H1 (cell line): ENCODE data around the gene STX2.

ENCODE experiments used
- BACH1 ChIP-seq: IDR thresholded peaks from 2 replicates; pipeline ENCODE4 v1.6.1; 2012; ENCODE audit warnings: low read length, improper control_type of control experiment
- CHD1 ChIP-seq: IDR thresholded peaks from 2 replicates; pipeline ENCODE4 v1.6.1; 2012; ENCODE audit warnings: low read depth, low read length, improper control_type of control experiment
- CTCF ChIP-seq, 3 experiments: IDR thresholded peaks; 1 replicate in 2 of 3; 2 replicates in 1 of 3; pipeline versions ENCODE4 v1.5.1 to v1.6.1; 2011; ENCODE audit warnings: low read length in 3 of 3, mild to moderate bottlenecking in 3 of 3, inconsistent platforms in 2 of 3, low read depth in 1 of 3, moderate library complexity in 1 of 3; ENCODE audit not compliant: insufficient read depth in 1 of 3; ENCODE audit errors: control extremely low read depth in 1 of 3
- EZH2 ChIP-seq: fragments of 200-600 bp; sonication (generic); IDR thresholded peaks from 2 replicates; pipeline ENCODE4 v1.7.1; 2012; ENCODE audit warnings: low read depth, mild to moderate bottlenecking, moderate library complexity, low read length, inconsistent platforms; ENCODE audit not compliant: severe bottlenecking
- GABPA ChIP-seq: IDR thresholded peaks from 2 replicates; pipeline ENCODE4 v1.6.1; 2011; ENCODE audit warnings: mild to moderate bottlenecking, low read length, moderate library complexity, borderline replicate concordance; ENCODE audit not compliant: insufficient read depth
- GTF2F1 ChIP-seq: IDR thresholded peaks from 2 replicates; pipeline ENCODE4 v1.6.1; 2012; ENCODE audit warnings: low read depth, low read length, improper control_type of control experiment, borderline replicate concordance
- MAX ChIP-seq: IDR thresholded peaks from 2 replicates; pipeline ENCODE4 v1.6.1; 2012; ENCODE audit warnings: inconsistent platforms
- NRF1 ChIP-seq: IDR thresholded peaks from 2 replicates; pipeline ENCODE4 v1.6.1; 2011; ENCODE audit warnings: mild to moderate bottlenecking, low read depth, low read length, improper control_type of control experiment
- PHF8 ChIP-seq: fragments of 200-600 bp; sonication (generic); conservative IDR thresholded peaks from 2 replicates; pipeline ENCODE4 v1.7.1; 2012; ENCODE audit warnings: low read depth, mild to moderate bottlenecking, inconsistent platforms, low read length, moderate library complexity
- POLR2A ChIP-seq, 2 experiments: IDR thresholded peaks; 1 replicate in 1 of 2; 2 replicates in 1 of 2; pipeline ENCODE4 v1.6.1; 2011; ENCODE audit warnings: low read depth in 2 of 2, low read length in 2 of 2, mild to moderate bottlenecking in 2 of 2; ENCODE audit errors: control extremely low read depth in 1 of 2
- SIX5 ChIP-seq: IDR thresholded peaks from 2 replicates; pipeline ENCODE4 v1.6.1; 2011; ENCODE audit warnings: mild to moderate bottlenecking, low read depth, low read length
- SRF ChIP-seq: IDR thresholded peaks from 2 replicates; pipeline ENCODE4 v1.6.1; 2011; ENCODE audit warnings: mild to moderate bottlenecking, low read depth, low read length, moderate library complexity

DNA sequence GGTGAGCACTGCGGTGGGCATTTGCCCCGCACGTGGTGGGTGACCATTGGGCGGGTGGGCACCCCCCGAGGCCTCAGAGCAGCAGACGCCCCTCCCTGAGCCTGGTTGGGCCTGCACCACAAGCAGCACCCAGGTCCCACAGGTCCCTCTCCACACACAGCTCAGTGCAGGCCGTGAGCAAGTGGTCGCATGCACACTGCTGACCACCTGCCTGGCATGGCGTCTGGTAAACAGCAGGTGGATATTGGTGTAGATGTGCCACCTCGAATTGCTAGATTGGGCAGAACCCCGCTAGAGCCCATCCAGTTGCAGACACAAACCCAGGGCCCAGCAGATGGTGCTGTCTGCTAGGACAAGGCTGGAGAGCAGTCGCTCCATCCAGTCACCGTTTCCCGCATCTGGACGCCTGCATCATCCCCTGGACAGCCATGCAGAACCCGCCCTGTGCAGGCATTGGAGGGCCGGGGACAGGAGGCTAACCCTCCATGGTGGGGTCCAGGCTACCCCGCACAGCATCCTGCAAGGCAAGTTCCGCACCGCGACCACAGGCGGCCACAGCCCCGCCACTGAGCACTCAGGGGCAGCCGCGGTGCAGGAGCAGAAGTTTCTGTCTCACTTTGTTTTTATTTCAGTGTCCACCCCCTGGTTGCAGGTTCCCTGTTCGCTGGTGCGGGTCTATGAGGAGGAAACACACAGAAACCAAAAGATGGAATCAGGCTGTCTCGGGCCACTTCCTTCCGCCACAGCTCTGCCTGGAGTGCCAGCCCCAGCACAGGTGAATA is 77.3 kb downstream of the STX2 start:
- no peak for TF ChIP-seq POLR2A (IDR thresholded peaks at IDR 0.05; ENCODE audit: control extremely low read depth in 1 of 2, low read depth in 2 of 2, low read length in 2 of 2)
- TF ChIP-seq CTCF (IDR thresholded peaks at IDR 0.05; ENCODE audit: control extremely low read depth in 1 of 3, insufficient read depth in 1 of 3, low read depth in 1 of 3, low read length in 3 of 3), result peak; percentile 81 to 86 (median 83)
- no peak for TF ChIP-seq CHD1
- TF ChIP-seq EZH2, result no peak
- no peak for TF ChIP-seq BACH1
- no peak for TF ChIP-seq MAX
- TF ChIP-seq SRF, result no peak
- no peak for TF ChIP-seq GTF2F1
- no peak for TF ChIP-seq GABPA
- no peak for TF ChIP-seq SIX5
- TF ChIP-seq NRF1, result no peak
- no peak for TF ChIP-seq PHF8
